Transverse colon (tissue), 4 donors: ENCODE measurements around the gene FMC1.

Experiments used
- EP300 ChIP-seq: sonication (generic); formaldehyde crosslinking; IDR thresholded peaks from one replicate; pipeline ENCODE4 v1.6.1; 2017; ENCODE audit warnings: antibody characterized with exemption, low read depth
- POLR2A ChIP-seq: fragments of 450-650 bp; IDR thresholded peaks from one replicate; pipeline ENCODE4 v1.6.1; 2016; ENCODE audit warnings: antibody characterized with exemption, mild to moderate bottlenecking, moderate library complexity
- POLR2AphosphoS5 ChIP-seq, 3 donors: sonication (generic); formaldehyde crosslinking; IDR thresholded peaks; one replicate each; pipeline ENCODE4 v1.6.1; 2016; ENCODE audit warnings: antibody characterized with exemption in 3 of 3
- TF ChIP-seq, protein P1 (sequence below), 5 experiments: fragments of 200-600 bp in 3 of 5; fragments of 450-650 bp in 2 of 5; sonication (generic) in 3 of 5; IDR thresholded peaks; 1 replicate in 2 of 5; 2 replicates in 3 of 5; pipeline ENCODE4 v1.5.1; 2016 to 2017; ENCODE audit warnings: antibody characterized with exemption in 5 of 5, inconsistent platforms in 3 of 5, mild to moderate bottlenecking in 2 of 5, moderate library complexity in 1 of 5

DNA sequence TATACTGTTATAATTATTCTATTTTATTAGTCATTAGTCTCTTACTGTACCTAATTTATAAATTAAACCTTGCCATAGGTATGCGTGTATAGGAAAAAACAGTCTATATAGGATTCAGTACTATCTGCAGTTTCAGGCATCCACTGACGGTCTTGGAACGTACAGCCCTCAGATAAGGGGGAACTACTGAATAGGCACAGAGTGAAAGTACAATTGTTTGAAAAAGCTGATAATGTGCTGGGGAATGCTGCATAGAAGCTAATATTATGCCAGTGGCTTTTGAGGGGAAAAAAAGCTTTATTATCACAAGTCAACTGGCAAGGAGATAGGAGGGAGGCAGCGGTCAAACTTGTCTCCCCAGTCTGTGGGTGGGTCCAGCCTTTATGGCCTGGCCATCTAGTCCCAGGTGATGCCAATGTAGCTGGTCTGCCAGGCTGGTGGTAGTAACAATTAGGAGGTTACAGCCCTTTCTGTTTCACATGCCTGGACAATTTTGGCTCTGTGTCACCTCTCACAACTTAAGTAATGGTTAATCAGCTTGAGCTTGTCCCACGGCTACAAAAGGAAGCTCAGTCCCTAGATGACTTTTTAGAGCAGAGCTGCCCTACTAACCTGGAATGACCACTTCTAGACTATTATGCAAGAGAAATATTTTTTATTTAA lies 8.3 kb upstream of the FMC1 start:
- TF ChIP-seq, protein P1, sequence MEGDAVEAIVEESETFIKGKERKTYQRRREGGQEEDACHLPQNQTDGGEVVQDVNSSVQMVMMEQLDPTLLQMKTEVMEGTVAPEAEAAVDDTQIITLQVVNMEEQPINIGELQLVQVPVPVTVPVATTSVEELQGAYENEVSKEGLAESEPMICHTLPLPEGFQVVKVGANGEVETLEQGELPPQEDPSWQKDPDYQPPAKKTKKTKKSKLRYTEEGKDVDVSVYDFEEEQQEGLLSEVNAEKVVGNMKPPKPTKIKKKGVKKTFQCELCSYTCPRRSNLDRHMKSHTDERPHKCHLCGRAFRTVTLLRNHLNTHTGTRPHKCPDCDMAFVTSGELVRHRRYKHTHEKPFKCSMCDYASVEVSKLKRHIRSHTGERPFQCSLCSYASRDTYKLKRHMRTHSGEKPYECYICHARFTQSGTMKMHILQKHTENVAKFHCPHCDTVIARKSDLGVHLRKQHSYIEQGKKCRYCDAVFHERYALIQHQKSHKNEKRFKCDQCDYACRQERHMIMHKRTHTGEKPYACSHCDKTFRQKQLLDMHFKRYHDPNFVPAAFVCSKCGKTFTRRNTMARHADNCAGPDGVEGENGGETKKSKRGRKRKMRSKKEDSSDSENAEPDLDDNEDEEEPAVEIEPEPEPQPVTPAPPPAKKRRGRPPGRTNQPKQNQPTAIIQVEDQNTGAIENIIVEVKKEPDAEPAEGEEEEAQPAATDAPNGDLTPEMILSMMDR (IDR thresholded peaks at IDR 0.05), result no peak
- TF ChIP-seq POLR2A (no peak), EP300 (no peak), POLR2AphosphoS5 (IDR thresholded peaks at IDR 0.05) (no peak)
